Left lung (tissue), 10 donors: Measurements from ENCODE around the gene GPATCH8. TPM values are rescaled to one million over a fixed set of nuclear protein-coding genes. Genes with fewer than 3 reads are reported as not detected.
A peak's percentile ranks its signal among the peaks of the same experiment; 100 is the strongest.
"Not testable (repeated sequence)": the region's sequence is repeated elsewhere in the genome, so short reads cannot be mapped to it uniquely, and the experiment has no call there.

Source experiments
- ATAC-seq: fragments of 200-7000 bp; cut with Tn5 transposase; one replicate; pipeline ENCODE4 v1.9.1; 2020; ENCODE audit warnings: moderate library complexity
- DNase-seq, 4 donors: peaks; one replicate each; pipeline ENCODE4 v3.0.0-alpha.2; 2013 to 2020
- H3K27ac ChIP-seq, 2 donors: fragments of 200-600 bp; sonication (generic) in 1 of 2; one replicate each; pipeline versions ENCODE4 v1.5.0 to v1.8.0; 2020 to 2021
- H3K27me3 ChIP-seq, 2 donors: fragments of 200-600 bp; sonication (generic) in 1 of 2; one replicate each; pipeline versions ENCODE4 v1.5.0 to v1.8.0; 2020 to 2021
- H3K36me3 ChIP-seq, 2 donors: fragments of 200-600 bp; sonication (generic) in 1 of 2; one replicate each; pipeline versions ENCODE4 v1.5.0 to v1.8.0; 2020 to 2021
- H3K4me1 ChIP-seq, 2 donors: fragments of 200-600 bp; one replicate each; pipeline ENCODE4 v1.8.0; 2021
- H3K4me3 ChIP-seq, 2 donors: fragments of 200-600 bp; sonication (generic) in 1 of 2; one replicate each; pipeline versions ENCODE4 v1.5.0 to v1.8.0; 2020 to 2021; ENCODE audit warnings: mild to moderate bottlenecking in 1 of 2
- H3K9me3 ChIP-seq, 2 donors: fragments of 200-600 bp; sonication (generic) in 1 of 2; one replicate each; pipeline versions ENCODE4 v1.5.0 to v1.8.0; 2020 to 2021
- intact Hi-C, 2 donors: fragments of 100-400 bp; cut with DNase I; formaldehyde crosslinking; loops; one replicate each; pipeline versions ENCODE4 v1.11.2 to v1.14.2; 2022
- polyA plus RNA-seq, 6 donors: library from polyadenylated mRNA; unstranded; fragments of 120-200 nt; gene quantifications; one replicate each; pipeline ENCODE4 v1.2.1, GENCODE V29; 2013; ENCODE audit not compliant: insufficient read length in 6 of 6
- total RNA-seq, 2 donors: library from RNA; stranded (reverse); fragmentation: NEBNext Ultra II Directional; extraction: Animal tissue kit (Norgen Biotek cat#: 25700); gene quantifications; one replicate each; pipeline ENCODE4 v1.2.1, GENCODE V29; 2021
- TF ChIP-seq, protein P1 (sequence below), 2 donors: fragments of 200-600 bp; sonication (generic) in 1 of 2; IDR thresholded peaks; one replicate each; pipeline versions ENCODE4 v1.5.0 to v1.8.0; 2021; ENCODE audit warnings: antibody characterized with exemption in 2 of 2
- donor health status: DM: no; HTN: yes; CAD: no.
- donor health status: DM: no; HTN: no; CAD: no.

The GPATCH8 gene
- total and polyA plus RNA-seq, 8 donors, result 29.8 to 57.5 (median 52.9) TPM

DNA sequence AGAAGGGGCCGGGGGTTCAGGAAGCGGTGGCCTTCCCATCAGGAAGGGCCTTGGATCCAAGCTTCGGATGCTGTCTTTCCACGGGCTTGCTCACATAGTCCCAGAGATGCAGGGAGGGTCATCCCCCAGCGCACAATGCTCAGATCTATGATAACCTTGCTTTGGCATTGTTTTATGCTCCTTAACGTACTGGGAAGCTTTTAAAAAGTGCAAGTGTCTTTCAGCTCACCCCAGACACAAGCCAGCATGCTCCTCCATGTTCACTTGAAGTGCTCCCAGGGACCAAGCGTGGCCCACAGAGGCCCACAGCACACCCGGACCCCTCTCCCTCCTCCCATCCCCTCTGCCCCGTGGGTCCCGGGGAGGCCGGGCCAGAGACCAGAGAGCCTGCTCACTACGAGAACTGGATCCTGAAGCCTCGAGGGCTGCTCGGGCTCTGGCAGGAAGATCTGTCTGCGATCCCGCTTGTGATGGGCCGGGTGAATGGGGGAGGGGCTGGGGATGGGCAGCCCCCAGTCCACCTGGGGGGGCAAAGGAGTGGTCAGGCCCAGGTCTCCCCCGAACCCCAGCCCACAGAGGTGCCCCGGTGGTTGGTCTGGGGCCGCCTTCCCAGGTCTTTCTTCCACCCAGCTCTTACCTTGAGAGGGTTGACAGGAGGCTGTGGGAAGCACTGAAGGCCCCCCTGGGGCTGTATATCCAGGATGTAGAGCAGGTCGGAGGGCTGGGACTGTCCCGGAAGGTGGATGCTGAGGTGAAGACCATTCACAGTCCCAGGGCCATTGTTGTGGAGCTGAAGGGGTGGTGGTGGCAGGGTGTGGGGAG lies 127.8 kb downstream of the GPATCH8 start:
- Histone ChIP-seq H3K9me3 (no peaks in the 10 kb centered on the region), H3K36me3 (no peaks in the 10 kb centered on the region), H3K27me3 (peaks cover 0 to 34% of the 10 kb centered on the region in 2 donors), H3K4me1 (peaks cover 0 to 6% of the 10 kb centered on the region in 2 donors), H3K27ac (no peak overlapping the region), H3K4me3 (no peak overlapping the region)
- intact Hi-C loops, result no loop called here
- TF ChIP-seq, protein P1, sequence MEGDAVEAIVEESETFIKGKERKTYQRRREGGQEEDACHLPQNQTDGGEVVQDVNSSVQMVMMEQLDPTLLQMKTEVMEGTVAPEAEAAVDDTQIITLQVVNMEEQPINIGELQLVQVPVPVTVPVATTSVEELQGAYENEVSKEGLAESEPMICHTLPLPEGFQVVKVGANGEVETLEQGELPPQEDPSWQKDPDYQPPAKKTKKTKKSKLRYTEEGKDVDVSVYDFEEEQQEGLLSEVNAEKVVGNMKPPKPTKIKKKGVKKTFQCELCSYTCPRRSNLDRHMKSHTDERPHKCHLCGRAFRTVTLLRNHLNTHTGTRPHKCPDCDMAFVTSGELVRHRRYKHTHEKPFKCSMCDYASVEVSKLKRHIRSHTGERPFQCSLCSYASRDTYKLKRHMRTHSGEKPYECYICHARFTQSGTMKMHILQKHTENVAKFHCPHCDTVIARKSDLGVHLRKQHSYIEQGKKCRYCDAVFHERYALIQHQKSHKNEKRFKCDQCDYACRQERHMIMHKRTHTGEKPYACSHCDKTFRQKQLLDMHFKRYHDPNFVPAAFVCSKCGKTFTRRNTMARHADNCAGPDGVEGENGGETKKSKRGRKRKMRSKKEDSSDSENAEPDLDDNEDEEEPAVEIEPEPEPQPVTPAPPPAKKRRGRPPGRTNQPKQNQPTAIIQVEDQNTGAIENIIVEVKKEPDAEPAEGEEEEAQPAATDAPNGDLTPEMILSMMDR (IDR thresholded peaks at IDR 0.05), result no peak
- no peak for DNase-seq
- ATAC-seq, result peak; percentile 17

DNA sequence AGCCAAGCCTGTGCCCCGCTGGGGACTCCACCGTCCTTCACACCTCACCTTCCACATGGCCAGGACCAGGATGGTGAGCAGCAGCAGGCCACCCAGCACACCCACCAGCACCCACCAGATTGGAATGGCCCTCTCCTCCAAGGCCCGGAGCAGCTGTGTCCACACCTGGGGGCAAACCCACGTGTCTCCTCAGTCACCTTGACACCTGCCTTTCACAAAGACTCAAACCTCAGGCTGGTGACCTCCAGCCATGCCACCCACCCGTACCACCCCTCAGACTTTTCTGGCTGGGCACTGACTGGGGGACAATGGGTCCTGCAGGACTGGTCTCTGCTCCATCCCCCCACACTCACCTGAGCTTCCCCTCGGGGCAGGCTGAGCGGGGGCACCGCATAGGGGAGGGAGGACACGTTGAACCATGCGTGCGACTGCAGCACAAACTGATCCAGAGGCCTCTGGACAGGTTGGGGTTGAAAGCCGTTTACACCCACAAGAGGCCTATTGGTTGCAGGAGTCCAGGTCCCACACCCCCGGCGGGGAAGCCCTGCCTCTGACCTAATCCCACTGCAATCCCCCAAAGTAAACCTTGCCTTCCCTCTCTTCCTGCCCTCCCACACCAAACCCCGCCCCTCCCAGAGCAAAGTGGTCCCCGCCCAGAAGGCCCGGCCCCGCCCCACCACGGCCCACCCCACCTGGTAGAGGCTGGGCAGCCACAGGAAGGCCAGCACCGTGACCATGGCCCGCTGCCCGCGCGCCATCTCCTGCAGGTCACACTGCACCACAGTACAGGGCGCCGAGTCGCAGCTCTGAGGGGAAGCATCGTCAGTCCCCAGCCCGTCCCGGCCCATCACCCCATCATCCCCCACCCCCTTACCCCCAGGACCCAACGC lies 128.7 kb downstream of the GPATCH8 start:
- DNase-seq (peak in 2 of 4 donors; percentile 63 to 73), ATAC-seq (peak; percentile 71)
- Histone ChIP-seq H3K9me3 (no peaks in the 10 kb centered on the region), H3K4me1 (peaks cover 0 to 6% of the 10 kb centered on the region in 2 donors), H3K27ac (no peak overlapping the region), H3K4me3 (no peak overlapping the region), H3K27me3 (peaks cover 0 to 42% of the 10 kb centered on the region in 2 donors), H3K36me3 (no peaks in the 10 kb centered on the region)
- TF ChIP-seq, protein P1 (IDR thresholded peaks at IDR 0.05), result no peak
- intact Hi-C loops, result no loop called here

DNA sequence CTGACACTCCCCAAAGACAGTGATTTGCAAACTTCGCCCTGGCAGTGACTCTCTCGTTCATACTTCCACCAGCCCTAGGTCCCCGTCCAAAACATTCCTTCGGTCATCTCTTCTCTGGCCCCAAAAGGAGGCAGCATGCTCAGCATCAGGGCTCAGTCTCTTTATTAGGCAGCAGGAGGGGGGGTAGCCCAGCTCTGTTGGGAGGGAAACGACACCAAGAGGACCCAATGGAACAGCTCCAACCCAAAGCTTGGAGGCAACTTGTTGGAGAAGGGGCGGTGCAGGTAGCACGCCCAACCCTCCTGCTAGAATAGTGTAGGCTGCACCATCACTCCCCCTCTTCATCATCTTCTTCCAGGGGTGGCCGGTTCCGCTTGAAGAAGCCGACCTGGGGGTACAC lies 131.2 kb downstream of the GPATCH8 start:
- TF ChIP-seq, protein P1 (IDR thresholded peaks at IDR 0.05), result no peak
- DNase-seq, result no peak
- Histone ChIP-seq H3K36me3 (no peaks in the 10 kb centered on the region), H3K4me1 (peaks cover 0 to 6% of the 10 kb centered on the region in 2 donors), H3K4me3 (no peak overlapping the region), H3K27me3 (peaks cover 0 to 52% of the 10 kb centered on the region in 2 donors), H3K27ac (no peak overlapping the region), H3K9me3 (no peaks in the 10 kb centered on the region)
- no peak for ATAC-seq
- intact Hi-C loops, result no loop called here

DNA sequence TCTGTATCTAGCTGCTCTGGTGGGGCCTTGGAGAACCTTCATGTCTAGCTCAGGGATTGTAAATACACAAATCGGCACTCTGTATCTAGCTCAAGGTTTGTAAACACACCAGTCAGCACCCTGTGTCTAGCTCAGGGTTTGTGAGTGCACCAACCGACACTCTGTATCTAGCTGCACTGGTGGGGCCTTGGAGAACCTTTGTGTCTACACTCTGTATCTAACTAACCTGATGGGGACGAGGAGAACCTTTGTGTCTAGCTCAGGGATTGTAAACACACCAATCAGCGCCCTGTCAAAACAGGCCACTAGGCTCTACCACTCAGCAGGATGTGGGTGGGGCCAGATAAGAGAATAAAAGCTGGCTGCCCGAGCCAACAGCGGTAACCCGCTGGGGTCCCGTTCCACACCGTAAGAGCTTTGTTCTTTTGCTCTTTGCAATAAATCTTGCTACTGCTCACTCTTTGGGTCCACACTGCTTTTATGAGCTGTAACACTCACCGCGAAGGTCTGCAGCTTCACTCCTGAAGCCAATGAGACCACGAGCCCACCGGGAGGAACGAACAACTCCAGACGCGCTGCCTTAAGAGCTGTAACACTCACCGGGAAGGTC lies 133.7 kb downstream of the GPATCH8 start:
- peaks cover 0 to 53% of the 10 kb centered on the region in 2 donors for H3K27me3 ChIP-seq
- ATAC-seq, H3K9me3 ChIP-seq, H3K27ac ChIP-seq, H3K36me3 ChIP-seq, H3K4me3 ChIP-seq, DNase-seq, H3K4me1 ChIP-seq, intact Hi-C loops: not testable (repeated sequence)

DNA sequence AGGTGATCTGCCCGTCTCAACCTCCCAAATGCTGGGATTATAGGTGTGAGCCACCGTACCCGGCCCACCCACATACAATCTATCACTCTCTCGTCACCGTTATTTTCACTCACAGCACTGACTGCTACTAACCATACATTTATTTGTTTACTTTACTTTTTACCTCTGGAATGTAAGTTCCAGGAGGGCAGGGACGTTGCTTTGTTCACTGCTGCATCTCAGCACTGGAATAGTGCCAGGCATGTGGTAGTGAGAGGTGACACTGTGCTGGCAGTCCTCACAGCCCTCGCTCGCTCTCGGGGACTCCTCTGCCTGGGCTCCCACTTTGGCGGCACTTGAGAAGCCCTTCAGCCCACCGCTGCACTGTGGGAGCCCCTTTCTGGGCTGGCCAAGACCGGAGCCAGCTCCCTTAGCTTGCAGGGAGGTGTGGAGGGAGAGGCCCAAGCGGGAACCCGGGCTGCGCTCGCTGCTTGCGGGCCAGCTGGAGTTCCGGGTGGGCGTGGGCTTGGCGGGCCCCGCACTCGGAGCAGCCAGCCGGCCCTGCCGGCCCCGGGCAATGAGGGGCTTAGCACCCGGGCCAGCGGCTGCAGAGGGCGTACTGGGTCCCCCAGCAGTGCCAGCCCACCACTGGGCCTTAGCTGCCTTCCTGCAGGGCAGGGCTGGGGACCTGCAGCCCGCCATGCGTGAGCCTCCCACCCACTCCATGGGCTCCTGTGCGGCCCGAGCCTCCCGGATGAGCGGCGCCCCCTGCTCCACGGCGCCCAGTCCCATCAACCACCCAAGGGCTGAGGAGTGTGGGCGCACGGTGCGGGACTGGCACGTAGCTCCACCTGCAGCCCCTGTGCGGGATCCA lies 134.6 kb downstream of the GPATCH8 start:
- intact Hi-C loops, ATAC-seq, H3K9me3 ChIP-seq: not testable (repeated sequence)

More for the DNA sequence above, 134.6 kb downstream of the GPATCH8 start:
- DNase-seq, result peak in 1 of 4 donors; percentile 68
- H3K27me3 ChIP-seq, result peaks cover 0 to 50% of the 10 kb centered on the region in 2 donors
- H3K4me1 ChIP-seq, H3K27ac ChIP-seq, H3K4me3 ChIP-seq, H3K36me3 ChIP-seq: not testable (repeated sequence)
